Measurements from ENCODE around the gene IL36B.

IL36B gene

DNA sequence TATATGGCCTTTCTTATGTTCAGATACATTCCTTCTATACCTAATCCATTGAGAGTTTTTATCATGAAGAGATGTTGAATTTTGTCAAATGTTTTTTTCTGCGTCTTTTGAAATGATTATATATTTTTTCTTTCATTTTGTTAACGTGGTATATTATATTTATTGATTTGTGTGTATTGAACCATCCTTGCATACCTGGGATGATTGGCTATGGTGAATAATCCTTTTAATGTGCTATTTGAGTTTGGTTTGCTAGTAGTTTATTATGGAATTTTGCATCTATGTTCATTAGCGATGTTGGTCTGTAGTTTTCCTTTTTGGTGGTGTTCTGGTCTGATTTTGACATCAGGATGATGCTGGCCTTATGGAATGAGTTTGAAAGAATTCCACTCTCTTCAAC lies 63.1 kb downstream of the IL36B start:
- ChIA-PET POLR2A (no interaction called here), CTCF (no interaction called here)
- TF ChIP-seq FOXA1 (IDR thresholded peaks at IDR 0.05) (no peak), NFRKB (IDR thresholded peaks at IDR 0.05) (no peak), LEF1 (IDR thresholded peaks at IDR 0.05; ENCODE audit: borderline replicate concordance) (no peak), HDGF (IDR thresholded peaks at IDR 0.05; ENCODE audit: borderline replicate concordance) (no peak), SUZ12 (IDR thresholded peaks at IDR 0.05) (no peak), ELF4 (IDR thresholded peaks at IDR 0.05) (no peak), ZNF384 (IDR thresholded peaks at IDR 0.05) (no peak), FOXK2 (IDR thresholded peaks at IDR 0.05) (no peak), TARDBP (IDR thresholded peaks at IDR 0.05) (no peak), L3MBTL2 (conservative IDR thresholded peaks at IDR 0.05) (no peak), FOXM1 (IDR thresholded peaks at IDR 0.05; ENCODE audit: borderline replicate concordance) (no peak), SP1 (IDR thresholded peaks at IDR 0.05) (no peak), ARNT (IDR thresholded peaks at IDR 0.05) (no peak), CTBP1 (IDR thresholded peaks at IDR 0.05; ENCODE audit: borderline replicate concordance) (no peak), BHLHE40 (IDR thresholded peaks at IDR 0.05; ENCODE audit: borderline replicate concordance) (no peak)
- TF ChIP-seq, protein P1, sequence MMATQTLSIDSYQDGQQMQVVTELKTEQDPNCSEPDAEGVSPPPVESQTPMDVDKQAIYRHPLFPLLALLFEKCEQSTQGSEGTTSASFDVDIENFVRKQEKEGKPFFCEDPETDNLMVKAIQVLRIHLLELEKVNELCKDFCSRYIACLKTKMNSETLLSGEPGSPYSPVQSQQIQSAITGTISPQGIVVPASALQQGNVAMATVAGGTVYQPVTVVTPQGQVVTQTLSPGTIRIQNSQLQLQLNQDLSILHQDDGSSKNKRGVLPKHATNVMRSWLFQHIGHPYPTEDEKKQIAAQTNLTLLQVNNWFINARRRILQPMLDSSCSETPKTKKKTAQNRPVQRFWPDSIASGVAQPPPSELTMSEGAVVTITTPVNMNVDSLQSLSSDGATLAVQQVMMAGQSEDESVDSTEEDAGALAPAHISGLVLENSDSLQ (IDR thresholded peaks at IDR 0.05) = no peak
- DNase-seq (ENCODE audit: extremely low spot score) = no peak

DNA sequence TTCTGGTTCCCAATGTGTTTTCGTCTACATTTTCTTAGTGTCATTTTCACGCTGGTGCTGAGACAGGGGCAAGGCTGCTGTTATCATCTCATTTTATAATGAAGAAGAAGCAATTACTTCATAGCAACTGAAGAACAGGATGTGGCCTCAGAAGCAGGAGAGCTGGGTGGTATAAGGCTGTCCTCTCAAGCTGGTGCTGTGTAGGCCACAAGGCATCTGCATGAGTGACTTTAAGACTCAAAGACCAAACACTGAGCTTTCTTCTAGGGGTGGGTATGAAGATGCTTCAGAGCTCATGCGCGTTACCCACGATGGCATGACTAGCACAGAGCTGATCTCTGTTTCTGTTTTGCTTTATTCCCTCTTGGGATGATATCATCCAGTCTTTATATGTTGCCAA lies 67.6 kb downstream of the IL36B start:
- CTCF ChIA-PET = interaction anchor here (0.8 kb wide), 1 partner anchor 25 kb away, joined by 4 read pairs; no protein-coding TSS in a partner anchor
- TF ChIP-seq HDGF (IDR thresholded peaks at IDR 0.05; ENCODE audit: borderline replicate concordance) = no peak
- no peak for TF ChIP-seq BHLHE40 (IDR thresholded peaks at IDR 0.05; ENCODE audit: borderline replicate concordance)
- TF ChIP-seq TARDBP (IDR thresholded peaks at IDR 0.05) = no peak
- TF ChIP-seq CTBP1 (IDR thresholded peaks at IDR 0.05; ENCODE audit: borderline replicate concordance) = no peak
- no peak for TF ChIP-seq ZNF384 (IDR thresholded peaks at IDR 0.05)
- TF ChIP-seq SUZ12 (IDR thresholded peaks at IDR 0.05) = no peak
- POLR2A ChIA-PET = no interaction called here
- no peak for DNase-seq (ENCODE audit: extremely low spot score)

DNA sequence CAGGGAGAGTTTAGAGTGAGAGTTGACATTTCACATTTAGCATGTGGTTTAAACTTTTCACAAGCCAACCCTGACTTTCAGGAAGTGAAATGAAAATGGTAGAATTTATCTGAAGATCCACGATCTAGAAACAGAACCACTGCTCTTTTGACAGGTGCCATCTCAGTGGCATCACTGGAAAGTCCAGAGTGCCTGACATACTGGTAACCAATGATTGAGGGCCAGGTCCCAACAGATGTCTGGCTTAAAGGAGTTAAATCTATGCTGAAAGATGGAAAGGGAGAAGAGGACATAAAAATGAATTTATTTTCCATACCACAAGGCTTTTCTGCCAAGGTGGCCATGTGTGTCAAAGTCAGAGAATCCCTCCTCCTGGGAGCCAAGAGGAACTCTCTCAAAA lies 72.1 kb downstream of the IL36B start:
- CTCF ChIA-PET = no interaction called here
- POLR2A ChIA-PET = no interaction called here
- no peak for DNase-seq (ENCODE audit: extremely low spot score)
- TF ChIP-seq FOXM1 (IDR thresholded peaks at IDR 0.05; ENCODE audit: borderline replicate concordance) (no peak), ZNF384 (IDR thresholded peaks at IDR 0.05) (no peak), NFRKB (IDR thresholded peaks at IDR 0.05) (no peak), FOXA1 (IDR thresholded peaks at IDR 0.05) (no peak), L3MBTL2 (conservative IDR thresholded peaks at IDR 0.05) (no peak), FOXK2 (IDR thresholded peaks at IDR 0.05) (no peak), HDGF (IDR thresholded peaks at IDR 0.05; ENCODE audit: borderline replicate concordance) (no peak), SP1 (IDR thresholded peaks at IDR 0.05) (no peak)

DNA sequence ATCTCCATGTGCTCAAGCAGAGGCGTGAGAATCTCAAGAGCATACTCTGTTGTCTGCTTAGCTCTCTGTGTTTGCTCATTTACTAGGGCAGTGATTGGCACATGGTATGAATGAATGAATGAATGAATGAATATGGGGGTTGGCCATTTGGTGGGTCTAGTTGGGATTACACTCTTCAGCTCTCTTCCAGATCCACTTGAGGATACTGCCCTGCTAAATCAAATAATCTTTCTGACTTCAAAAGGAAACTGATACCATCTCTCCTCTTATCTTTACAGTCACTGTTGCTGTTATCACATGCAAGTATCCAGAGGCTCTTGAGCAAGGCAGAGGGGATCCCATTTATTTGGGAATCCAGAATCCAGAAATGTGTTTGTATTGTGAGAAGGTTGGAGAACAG lies 72.9 kb downstream of the IL36B start:
- DNase-seq (ENCODE audit: extremely low spot score) = no peak
- TF ChIP-seq NFRKB (IDR thresholded peaks at IDR 0.05) (no peak), ARNT (IDR thresholded peaks at IDR 0.05) (no peak), FOXA1 (IDR thresholded peaks at IDR 0.05) (no peak), L3MBTL2 (conservative IDR thresholded peaks at IDR 0.05) (no peak), SP1 (IDR thresholded peaks at IDR 0.05) (no peak), TARDBP (IDR thresholded peaks at IDR 0.05) (no peak), ZNF384 (IDR thresholded peaks at IDR 0.05) (no peak), LEF1 (IDR thresholded peaks at IDR 0.05; ENCODE audit: borderline replicate concordance) (no peak), FOXK2 (IDR thresholded peaks at IDR 0.05) (no peak), HDGF (IDR thresholded peaks at IDR 0.05; ENCODE audit: borderline replicate concordance) (no peak), FOXM1 (IDR thresholded peaks at IDR 0.05; ENCODE audit: borderline replicate concordance) (no peak), SUZ12 (IDR thresholded peaks at IDR 0.05) (no peak), BHLHE40 (IDR thresholded peaks at IDR 0.05; ENCODE audit: borderline replicate concordance) (no peak), CTBP1 (IDR thresholded peaks at IDR 0.05; ENCODE audit: borderline replicate concordance) (no peak), ELF4 (IDR thresholded peaks at IDR 0.05) (no peak)
- TF ChIP-seq, protein P1 (IDR thresholded peaks at IDR 0.05) = no peak
- CTCF ChIA-PET = no interaction called here
- POLR2A ChIA-PET = no interaction called here

DNA sequence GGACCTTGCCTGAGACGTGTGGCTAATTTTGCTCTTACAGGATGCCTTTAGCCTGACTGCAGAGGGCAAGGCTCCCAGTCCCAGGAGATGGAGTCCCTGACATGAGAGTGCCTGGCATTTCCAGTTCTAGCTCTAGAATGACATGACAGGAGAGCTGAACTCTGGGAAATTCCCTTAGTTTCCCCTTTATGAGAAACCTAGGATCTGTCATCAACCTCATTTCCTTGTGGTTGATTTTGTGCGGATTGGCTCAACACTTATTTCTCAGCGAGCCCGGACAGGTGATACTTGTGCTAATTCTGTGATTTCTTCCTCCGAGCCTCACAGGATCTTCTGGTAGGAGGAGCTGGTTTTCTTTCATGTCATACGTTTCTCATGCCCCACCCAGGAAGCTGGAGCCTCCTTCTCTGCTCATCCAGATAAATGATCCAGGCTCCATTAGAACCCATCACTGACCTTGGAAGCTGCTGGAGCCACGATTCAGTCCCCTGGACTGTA lies 75.1 kb downstream of the IL36B start, which contains the start of gene IL36G:
Gene IL36G, plus strand, starts transcription at position 448 of the 498 bp plus-strand sequence. CDS start 633 bp downstream, outside the sequence.
- TF ChIP-seq SP1 (IDR thresholded peaks at IDR 0.05) = no peak
- TF ChIP-seq ZNF384 (IDR thresholded peaks at IDR 0.05) = no peak
- TF ChIP-seq SUZ12 (IDR thresholded peaks at IDR 0.05) = no peak
- TF ChIP-seq HDGF (IDR thresholded peaks at IDR 0.05; ENCODE audit: borderline replicate concordance) = no peak
- TF ChIP-seq, protein P1 (IDR thresholded peaks at IDR 0.05) = no peak
- no peak for TF ChIP-seq L3MBTL2 (conservative IDR thresholded peaks at IDR 0.05)
- TF ChIP-seq FOXM1 (IDR thresholded peaks at IDR 0.05; ENCODE audit: borderline replicate concordance) = no peak
- no peak for TF ChIP-seq CTBP1 (IDR thresholded peaks at IDR 0.05; ENCODE audit: borderline replicate concordance)
- TF ChIP-seq FOXA1 (IDR thresholded peaks at IDR 0.05) = no peak
- no peak for TF ChIP-seq LEF1 (IDR thresholded peaks at IDR 0.05; ENCODE audit: borderline replicate concordance)
- no peak for TF ChIP-seq NFRKB (IDR thresholded peaks at IDR 0.05)
- TF ChIP-seq TARDBP (IDR thresholded peaks at IDR 0.05) = no peak
- no peak for TF ChIP-seq ARNT (IDR thresholded peaks at IDR 0.05)
- no peak for TF ChIP-seq FOXK2 (IDR thresholded peaks at IDR 0.05)
- no peak for TF ChIP-seq BHLHE40 (IDR thresholded peaks at IDR 0.05; ENCODE audit: borderline replicate concordance)
- TF ChIP-seq ELF4 (IDR thresholded peaks at IDR 0.05) = no peak
- ChIA-PET POLR2A (no interaction called here), CTCF (no interaction called here)
- DNase-seq (ENCODE audit: extremely low spot score) = no peak
